ENCODE data around the gene NUMBL.
A peak's percentile ranks its signal among the peaks of the same experiment; 100 is the strongest.
"Not testable (repeated sequence)": the region's sequence is repeated elsewhere in the genome, so short reads cannot be mapped to it uniquely, and the experiment has no call there.

NUMBL gene

DNA sequence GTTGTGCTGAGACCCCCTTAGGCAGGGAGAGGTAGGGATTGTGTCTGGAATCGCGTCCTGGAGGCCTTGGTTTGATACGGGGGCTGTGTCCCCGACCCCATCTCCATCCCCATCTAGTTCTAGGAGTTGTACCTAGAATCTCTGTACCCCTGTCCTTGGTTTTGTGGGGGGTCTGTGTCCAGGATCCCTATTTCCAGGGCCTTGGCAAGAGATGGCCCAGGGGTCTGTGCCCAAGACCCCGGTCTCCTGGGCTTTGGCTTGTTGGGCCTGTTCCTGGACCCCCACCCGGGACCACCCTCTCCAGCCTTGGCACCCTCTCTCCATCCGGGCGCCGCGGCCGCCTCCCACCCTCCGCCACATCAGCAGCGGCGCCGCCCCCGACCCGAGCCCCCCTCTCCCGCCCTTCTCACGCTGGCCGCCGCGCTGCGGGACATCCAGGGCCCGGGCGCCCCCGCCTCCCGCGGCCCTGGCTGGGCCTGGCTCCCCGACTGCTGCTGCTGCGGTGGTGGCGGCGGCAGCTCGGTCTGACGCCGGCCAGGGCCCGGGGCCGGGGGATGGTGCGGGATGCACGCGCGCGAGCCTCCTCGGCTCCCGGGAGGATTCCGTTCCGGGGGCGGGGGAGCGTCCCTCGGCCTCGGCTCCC, at the start of gene NUMBL:
TSS of gene NUMBL (minus strand) at position 602 of the 643 bp plus-strand sequence. CDS start at position 434, 168 bp downstream.
- no peak for TF ChIP-seq ZNF274 (IDR thresholded peaks at IDR 0.05; ENCODE audit: low read depth, low read length)
- peak within 1 kb of the TSS; percentile 72 for H3K4me3 ChIP-seq (ENCODE audit: low read length)

DNA sequence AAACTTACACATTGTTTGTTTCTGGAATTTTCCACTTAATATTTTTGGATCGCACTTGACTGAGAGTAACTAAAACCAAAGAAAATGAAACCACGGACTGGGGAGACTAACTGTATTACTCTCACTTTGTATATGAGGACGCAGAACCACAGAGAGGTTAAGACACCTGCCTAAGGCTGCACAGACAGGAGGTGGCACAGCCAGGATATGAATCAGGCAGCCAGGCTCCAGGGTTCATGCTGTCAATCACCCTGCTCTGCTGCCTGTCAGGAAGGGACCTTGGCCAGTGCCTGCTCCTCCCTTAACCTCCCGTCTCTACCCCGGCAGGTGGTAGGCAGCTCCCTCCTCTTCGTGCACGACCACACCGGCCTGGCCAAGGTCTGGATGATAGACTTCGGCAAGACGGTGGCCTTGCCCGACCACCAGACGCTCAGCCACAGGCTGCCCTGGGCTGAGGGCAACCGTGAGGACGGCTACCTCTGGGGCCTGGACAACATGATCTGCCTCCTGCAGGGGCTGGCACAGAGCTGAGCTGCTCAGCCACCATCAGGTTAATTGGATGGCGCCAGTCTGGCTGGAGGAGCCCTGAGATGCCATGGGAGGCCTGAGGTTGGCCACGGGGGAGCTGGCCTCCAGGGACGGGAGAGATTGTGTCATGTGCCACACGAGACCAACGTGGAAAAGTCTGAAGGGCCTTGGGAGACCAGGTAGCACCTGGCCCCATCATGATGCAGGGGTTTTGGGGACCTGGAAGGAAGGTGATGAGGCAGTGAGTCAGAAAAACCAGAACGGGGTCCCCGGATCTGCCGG, 48.8 kb upstream of the NUMBL start:
- no peak overlapping the region for H3K4me3 ChIP-seq (ENCODE audit: low read length)
- TF ChIP-seq ZNF274 (IDR thresholded peaks at IDR 0.05; ENCODE audit: low read depth, low read length) = no peak

DNA sequence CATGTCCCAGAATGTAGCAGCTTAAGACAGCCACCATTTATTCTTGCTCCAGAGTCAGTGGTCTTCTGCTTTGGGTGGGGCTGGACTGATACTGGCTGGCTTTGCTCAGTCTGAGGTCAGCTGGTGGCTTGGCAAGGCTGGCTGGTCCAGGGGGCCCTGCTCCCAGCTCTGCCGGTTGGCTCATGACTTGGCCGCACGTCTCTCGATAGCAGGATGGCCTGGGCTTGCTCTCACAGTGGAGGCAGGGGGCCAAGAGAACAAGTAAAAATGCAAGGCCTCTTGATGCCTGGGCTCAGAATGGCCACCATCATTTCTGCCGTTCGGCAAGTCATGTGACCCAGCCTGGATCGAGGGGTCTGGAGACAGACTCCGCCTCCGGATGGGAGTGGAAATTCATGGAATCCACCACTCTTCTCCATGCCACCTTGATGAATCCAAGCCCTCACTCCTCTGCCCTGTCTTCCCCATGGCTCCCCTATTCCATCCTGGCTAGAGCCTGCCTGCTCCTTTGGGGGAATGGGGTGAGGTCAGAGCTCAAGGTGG, 46.7 kb upstream of the NUMBL start:
- H3K4me3 ChIP-seq (ENCODE audit: low read length) = no peak overlapping the region
- TF ChIP-seq ZNF274 (IDR thresholded peaks at IDR 0.05; ENCODE audit: low read depth, low read length) = no peak

DNA sequence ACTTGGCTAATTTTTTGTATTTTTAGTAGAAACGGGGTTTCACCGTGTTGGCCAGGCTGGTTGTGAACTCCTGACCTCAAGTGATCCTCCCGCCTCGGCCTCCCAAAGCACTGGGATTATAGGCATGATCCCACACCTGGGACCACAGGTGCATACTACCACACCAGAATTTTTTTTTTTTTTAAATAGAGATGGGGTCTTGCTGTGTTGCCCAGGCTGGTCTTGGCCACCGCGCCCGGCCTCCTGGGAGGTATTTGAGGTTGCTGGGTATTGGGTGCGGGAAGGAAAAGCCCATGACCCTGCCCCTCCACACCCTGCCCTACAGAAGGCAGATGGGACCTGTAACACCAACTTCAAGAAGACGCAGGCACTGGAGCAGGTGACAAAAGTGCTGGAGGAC, 46.2 kb upstream of the NUMBL start:
- no peak for TF ChIP-seq ZNF274 (IDR thresholded peaks at IDR 0.05; ENCODE audit: low read depth, low read length)
- H3K4me3 ChIP-seq (ENCODE audit: low read length) = no peak overlapping the region

DNA sequence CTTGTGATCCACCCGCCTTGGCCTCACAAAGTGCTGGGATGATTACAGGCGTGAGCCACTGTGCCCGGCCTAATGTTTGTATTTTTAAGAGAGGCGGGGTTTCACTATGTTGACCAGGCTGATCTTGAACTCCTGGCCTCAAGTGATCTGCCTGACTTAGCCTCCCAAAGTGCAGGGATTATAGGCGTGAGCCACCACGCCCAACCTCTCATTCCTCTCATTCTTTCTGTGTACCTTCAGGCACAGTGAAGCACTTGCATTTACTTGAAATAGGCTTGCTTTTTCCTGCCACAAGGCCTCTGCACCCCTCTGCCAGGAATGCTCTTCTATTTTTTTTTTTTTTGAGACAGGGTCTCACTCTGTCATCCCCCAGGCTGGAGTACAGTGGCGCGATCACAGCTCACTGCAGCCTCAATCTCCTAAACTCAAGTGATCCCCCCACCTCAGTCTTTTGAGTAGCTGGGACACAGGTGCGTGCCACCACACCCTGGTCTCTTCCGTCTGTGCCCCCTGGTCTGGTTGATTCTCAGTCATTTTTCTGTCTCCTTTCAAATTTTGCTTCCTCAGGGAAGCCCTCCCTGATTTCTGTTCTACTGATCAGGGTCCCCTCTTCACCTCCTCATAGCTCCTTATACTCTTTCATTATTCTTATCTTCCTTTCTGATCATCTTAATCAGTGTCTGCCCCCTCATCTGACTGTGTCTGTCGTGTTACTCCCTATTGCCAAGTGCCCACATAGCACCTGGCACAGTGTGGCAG, 44.7 kb upstream of the NUMBL start:
- no peak overlapping the region for H3K4me3 ChIP-seq (ENCODE audit: low read length)
- TF ChIP-seq ZNF274 (IDR thresholded peaks at IDR 0.05; ENCODE audit: low read depth, low read length) = no peak

DNA sequence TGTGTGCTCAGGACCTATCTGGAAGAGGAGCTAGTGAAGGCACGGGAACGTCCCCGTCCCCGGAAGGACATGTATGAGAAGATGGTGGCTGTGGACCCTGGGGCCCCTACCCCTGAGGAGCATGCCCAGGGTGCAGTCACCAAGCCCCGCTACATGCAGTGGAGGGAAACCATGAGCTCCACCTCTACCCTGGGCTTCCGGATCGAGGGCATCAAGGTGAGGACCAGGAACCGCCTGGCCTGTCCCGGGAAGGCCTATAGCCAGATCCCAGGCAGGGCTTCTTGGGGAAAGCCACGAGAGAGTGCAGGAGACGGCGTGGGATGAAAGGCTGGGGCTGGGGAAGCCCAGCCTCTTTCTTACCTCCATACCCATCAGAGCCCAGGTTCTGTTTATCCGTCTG, 42.7 kb upstream of the NUMBL start:
- no peak overlapping the region for H3K4me3 ChIP-seq (ENCODE audit: low read length)
- TF ChIP-seq ZNF274 (IDR thresholded peaks at IDR 0.05; ENCODE audit: low read depth, low read length) = no peak

DNA sequence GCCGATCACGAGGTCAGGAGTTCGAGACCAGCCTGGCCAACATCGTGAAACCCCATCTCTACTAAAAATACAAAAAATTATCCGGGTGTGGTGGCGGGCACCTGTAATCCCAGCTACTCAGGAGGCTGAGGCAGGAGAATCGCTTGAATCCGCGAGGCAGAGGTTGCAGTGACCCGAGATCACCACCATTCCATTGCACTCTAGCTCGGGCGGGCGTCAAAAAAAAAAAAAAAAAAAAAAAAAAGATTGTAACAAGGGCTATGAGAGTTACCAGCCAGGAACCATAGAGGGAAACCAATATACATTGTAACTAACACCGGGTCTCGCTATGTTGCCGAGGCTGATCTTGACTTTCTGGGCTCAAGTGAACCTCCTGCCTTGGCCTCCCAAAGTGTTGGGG, 41.9 kb upstream of the NUMBL start:
- H3K4me3 ChIP-seq (ENCODE audit: low read length) = not testable (repeated sequence)

DNA sequence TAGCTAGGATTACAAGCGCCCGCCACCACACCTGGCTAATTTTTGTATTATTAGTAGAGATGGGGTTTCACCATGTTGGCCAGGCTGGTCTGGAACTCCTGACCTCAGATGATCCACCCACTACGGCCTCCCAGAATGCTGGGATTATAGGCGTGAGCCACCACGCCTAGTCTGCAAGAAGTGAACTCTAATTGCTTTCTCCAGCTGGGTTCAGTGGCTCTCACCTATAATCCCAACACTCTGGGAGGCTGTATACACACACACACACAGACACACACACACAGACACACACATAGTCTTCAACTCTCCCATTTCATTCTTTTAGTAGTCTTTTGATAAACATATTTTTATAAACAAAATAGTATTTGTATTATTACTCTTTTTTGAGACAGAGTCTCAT, 39.6 kb upstream of the NUMBL start:
- not testable (repeated sequence) for H3K4me3 ChIP-seq (ENCODE audit: low read length)

DNA sequence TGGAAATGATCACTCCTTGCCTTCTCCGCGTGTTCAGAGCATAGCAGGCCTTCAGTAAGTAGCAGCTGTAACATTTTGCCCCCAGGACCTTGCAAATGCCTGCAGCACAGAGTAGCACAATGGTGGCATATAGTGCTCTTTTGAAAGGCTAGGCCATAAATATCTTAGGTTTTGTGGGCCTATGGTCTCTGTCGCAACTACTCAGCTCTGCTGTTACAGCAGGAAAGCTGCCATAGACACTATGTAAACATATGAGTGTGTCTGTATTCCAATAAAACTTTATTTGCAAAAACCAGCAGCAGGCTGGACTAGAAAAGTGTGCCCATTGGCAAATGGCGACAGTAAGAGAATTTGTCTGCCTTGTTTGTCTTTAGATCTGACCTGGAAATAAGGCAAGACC, 35.8 kb upstream of the NUMBL start:
- no peak for TF ChIP-seq ZNF274 (IDR thresholded peaks at IDR 0.05; ENCODE audit: low read depth, low read length)
- H3K4me3 ChIP-seq (ENCODE audit: low read length) = no peak overlapping the region

DNA sequence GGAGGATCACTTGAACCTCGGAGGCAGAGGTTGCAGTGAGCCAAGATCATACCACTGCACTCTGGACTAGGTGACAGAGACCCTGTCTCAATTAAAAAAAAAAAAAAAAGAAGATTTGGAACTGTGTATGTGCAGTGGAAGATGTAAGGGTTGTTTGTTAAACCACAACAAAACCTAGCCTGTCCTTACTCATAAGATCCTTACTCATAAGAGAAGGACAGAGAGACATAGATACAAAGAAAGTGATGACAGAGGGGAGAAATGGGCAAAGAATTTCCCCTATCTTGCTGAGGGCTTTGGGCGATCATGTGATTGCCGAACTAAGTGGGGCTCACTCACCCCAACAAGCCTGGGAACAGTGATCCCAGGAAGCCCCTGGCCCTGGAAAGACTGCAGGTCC, 34.4 kb upstream of the NUMBL start:
- TF ChIP-seq ZNF274 (IDR thresholded peaks at IDR 0.05; ENCODE audit: low read depth, low read length) = no peak
- no peak overlapping the region for H3K4me3 ChIP-seq (ENCODE audit: low read length)

DNA sequence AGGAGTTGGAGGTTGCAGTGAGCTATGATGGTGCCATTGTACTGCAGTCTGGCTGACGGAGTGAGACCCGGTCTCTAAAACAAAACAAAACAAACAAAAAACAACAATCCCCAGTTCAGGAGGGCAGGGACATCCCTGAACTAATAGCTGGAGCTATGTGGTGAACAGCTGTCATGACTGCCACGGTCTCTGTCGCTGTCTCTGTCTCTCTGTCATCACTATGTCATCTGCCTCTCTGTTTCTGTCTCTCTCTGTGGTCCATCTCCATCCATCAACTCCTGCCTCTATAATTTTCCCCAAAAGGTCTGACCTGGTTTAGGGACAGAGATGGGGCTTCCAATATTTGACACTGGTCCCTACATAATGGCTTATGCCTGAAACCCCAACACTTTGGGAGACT, 33.9 kb upstream of the NUMBL start:
- TF ChIP-seq ZNF274 (IDR thresholded peaks at IDR 0.05; ENCODE audit: low read depth, low read length) = no peak

DNA sequence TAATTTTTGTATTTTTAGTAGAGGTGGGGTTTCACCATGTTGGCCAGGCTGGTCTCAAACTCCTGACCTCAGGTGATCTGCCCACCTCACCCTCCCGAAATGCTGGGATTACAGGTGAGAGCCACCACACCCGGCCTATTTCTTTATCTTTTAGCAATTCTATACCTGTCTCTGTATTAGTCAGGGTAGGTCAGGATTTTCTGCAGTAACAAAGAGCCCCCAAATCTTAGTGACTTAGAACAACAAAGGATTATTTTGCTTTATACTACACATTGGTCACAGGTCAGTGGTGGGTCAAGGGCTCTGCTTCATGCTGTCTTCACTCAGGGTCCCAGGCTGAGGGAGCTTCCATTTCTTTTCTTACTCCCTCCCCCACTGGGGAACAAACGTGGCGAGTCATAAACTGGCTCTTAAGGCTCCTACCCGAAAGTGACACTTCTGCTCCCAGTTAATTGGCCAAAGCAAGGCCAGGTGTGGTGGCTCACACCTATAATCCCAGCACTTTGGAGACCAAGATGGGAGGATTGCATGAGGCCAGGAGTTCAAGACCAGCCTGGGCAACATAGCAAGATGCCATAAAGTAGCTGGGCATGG, 33.3 kb upstream of the NUMBL start:
- no peak for TF ChIP-seq ZNF274 (IDR thresholded peaks at IDR 0.05; ENCODE audit: low read depth, low read length)
- no peak overlapping the region for H3K4me3 ChIP-seq (ENCODE audit: low read length)

More for the DNA sequence above, 33.9 kb upstream of the NUMBL start:
- H3K4me3 ChIP-seq (ENCODE audit: low read length) = no peak overlapping the region

DNA sequence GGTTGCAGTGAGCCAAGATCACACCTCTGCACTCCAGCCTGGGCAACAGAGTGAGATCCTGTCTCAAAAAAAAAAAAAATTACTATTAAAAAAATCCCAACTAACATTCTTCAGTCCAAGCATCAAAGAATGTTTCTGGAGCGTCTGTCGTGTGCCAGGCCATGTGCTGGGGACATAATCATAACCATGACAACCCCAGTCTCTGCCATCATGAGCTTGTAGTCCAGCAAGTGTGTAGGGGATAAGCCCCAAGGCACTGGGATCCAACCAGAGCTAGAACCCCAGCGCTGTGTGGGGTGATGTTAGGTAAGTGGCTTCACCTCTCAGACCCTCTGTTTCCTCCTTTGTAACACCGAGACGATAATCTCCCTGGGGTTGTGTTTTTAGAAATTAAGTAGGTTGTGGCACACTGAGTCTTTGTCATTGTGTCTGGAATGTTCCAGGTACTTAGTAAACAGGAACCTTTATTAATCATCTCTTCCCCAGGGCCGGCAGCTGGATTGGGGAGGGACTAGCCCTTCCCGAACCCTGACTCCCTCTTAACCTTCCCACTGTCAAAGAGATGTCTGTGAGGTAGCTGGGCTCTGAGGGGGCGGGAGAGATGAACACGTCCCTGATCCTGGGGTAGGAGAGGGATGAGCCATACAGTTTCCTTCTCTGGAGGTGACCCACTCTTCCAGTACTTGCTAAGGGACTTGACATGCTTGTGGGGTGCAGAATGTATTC, 31.6 kb upstream of the NUMBL start:
- no peak for TF ChIP-seq ZNF274 (IDR thresholded peaks at IDR 0.05; ENCODE audit: low read depth, low read length)
- no peak overlapping the region for H3K4me3 ChIP-seq (ENCODE audit: low read length)

DNA sequence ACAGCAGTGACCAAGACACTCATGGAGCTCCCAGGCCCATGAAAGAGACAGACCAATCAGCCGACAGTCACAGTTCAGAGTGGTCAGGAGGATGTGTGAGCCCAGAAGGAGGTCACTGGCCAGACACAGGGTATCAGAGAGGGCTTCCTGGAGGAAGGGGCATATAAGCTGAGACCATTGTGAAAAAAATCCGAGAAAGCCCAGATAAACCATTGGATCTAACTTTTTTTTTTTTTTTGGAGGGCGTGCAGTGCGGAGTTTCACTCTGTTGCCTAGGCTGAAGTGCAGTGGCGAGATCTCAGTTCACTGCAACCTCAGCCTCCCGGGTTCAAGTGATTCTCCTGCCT, 30.7 kb upstream of the NUMBL start:
- no peak overlapping the region for H3K4me3 ChIP-seq (ENCODE audit: low read length)
- TF ChIP-seq ZNF274 (IDR thresholded peaks at IDR 0.05; ENCODE audit: low read depth, low read length) = no peak

All from GM08714 (cell line).